Measurements from ENCODE around the gene XYLT1.

XYLT1 gene

GRCh38 chr16:17325476-17326143, 145.2 kb downstream of the XYLT1 start:
- CTCF ChIA-PET = interaction anchor here (0.6 kb wide), 1 partner anchor 590 kb away, joined by 3 read pairs; no protein-coding TSS in a partner anchor
- POLR2A ChIA-PET = no interaction called here
- Histone ChIP-seq H3K36me3 (ENCODE audit: control insufficient read depth in 2 of 2, insufficient read depth in 1 of 2, low read length in 2 of 2) (no peaks in the 10 kb centered on the region), H3K4me1 (ENCODE audit: control insufficient read depth, insufficient read depth, low read length) (0 out of 2 replicates have a peak, but pooled peaks cover 3% of the 10 kb centered on the region), H3K9me3 (ENCODE audit: control insufficient read depth, insufficient read depth, low read depth, low read length) (no peaks in the 10 kb centered on the region), H3K27ac (ENCODE audit: extremely low read depth, low read depth, low read length) (no peak overlapping the region), H3K4me3 (ENCODE audit: low read depth, low read length) (no peak overlapping the region)
- TF ChIP-seq IKZF3 (tag by site-specific recombination; IDR thresholded peaks at IDR 0.05) (no peak), GFI1B (tag by site-specific recombination; IDR thresholded peaks at IDR 0.05) (no peak), ZNF16 (tag by site-specific recombination; IDR thresholded peaks at IDR 0.05; ENCODE audit: low read depth) (no peak), ZSCAN16 (tag by site-specific recombination; IDR thresholded peaks at IDR 0.05) (no peak), TRIM28 (IDR thresholded peaks at IDR 0.05; ENCODE audit: borderline replicate concordance, low read length) (no peak), ZNF146 (tag by site-specific recombination; IDR thresholded peaks at IDR 0.05) (no peak), ZNF76 (tag by site-specific recombination; IDR thresholded peaks at IDR 0.05; ENCODE audit: borderline replicate concordance, low read depth) (no peak), ZBTB20 (tag by site-specific recombination; IDR thresholded peaks at IDR 0.05) (no peak), KLF8 (tag by site-specific recombination; IDR thresholded peaks at IDR 0.05) (no peak), WT1 (tag by site-specific recombination; IDR thresholded peaks at IDR 0.05) (no peak)
- TF ChIP-seq, protein P1, sequence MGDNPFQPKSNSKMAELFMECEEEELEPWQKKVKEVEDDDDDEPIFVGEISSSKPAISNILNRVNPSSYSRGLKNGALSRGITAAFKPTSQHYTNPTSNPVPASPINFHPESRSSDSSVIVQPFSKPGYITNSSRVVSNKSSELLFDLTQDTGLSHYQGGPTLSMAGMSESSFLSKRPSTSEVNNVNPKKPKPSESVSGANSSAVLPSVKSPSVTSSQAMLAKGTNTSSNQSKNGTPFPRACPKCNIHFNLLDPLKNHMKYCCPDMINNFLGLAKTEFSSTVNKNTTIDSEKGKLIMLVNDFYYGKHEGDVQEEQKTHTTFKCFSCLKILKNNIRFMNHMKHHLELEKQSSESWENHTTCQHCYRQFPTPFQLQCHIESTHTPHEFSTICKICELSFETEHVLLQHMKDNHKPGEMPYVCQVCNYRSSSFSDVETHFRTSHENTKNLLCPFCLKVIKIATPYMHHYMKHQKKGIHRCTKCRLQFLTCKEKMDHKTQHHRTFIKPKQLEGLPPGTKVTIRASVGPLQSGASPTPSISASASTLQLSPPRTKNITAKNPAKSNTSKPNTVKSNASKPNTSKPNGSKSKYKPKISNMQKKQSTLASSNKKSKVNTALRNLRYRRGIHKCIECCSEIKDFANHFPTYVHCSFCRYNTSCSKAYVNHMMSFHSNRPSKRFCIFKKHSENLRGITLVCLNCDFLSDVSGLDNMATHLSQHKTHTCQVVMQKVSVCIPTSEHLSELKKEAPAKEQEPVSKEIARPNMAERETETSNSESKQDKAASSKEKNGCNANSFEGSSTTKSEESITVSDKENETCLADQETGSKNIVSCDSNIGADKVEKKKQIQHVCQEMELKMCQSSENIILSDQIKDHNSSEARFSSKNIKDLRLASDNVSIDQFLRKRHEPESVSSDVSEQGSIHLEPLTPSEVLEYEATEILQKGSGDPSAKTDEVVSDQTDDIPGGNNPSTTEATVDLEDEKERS (tag by site-specific recombination; IDR thresholded peaks at IDR 0.05) = no peak
- TF ChIP-seq, protein P2, sequence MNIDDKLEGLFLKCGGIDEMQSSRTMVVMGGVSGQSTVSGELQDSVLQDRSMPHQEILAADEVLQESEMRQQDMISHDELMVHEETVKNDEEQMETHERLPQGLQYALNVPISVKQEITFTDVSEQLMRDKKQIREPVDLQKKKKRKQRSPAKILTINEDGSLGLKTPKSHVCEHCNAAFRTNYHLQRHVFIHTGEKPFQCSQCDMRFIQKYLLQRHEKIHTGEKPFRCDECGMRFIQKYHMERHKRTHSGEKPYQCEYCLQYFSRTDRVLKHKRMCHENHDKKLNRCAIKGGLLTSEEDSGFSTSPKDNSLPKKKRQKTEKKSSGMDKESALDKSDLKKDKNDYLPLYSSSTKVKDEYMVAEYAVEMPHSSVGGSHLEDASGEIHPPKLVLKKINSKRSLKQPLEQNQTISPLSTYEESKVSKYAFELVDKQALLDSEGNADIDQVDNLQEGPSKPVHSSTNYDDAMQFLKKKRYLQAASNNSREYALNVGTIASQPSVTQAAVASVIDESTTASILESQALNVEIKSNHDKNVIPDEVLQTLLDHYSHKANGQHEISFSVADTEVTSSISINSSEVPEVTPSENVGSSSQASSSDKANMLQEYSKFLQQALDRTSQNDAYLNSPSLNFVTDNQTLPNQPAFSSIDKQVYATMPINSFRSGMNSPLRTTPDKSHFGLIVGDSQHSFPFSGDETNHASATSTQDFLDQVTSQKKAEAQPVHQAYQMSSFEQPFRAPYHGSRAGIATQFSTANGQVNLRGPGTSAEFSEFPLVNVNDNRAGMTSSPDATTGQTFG (tag by site-specific recombination; IDR thresholded peaks at IDR 0.05; ENCODE audit: borderline replicate concordance) = no peak

DNA sequence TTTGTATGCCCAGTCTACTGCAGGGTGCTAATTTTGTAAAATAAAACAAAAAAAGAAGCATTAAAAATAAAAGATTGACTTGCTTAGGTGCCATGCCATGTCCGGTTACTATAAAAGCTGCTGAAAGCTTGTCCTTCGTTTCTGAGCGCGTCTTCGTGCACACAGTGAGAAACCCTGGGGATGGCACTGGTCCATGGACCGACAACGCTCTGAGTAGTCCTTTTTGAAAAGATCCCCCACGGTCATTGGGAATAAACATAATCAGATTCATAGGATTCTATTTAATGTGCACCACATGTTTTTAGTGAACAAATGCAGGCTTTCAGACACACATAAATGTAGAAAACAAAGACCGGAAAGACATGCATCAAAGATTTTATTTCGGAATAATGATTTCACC, 146.3 kb downstream of the XYLT1 start:
- TF ChIP-seq MYNN (tag by site-specific recombination; IDR thresholded peaks at IDR 0.05; ENCODE audit: borderline replicate concordance) = no peak
- no peak for TF ChIP-seq BCL11A (tag by site-specific recombination; IDR thresholded peaks at IDR 0.05; ENCODE audit: low read depth)
- Histone ChIP-seq H3K9me3 (ENCODE audit: control insufficient read depth, insufficient read depth, low read depth, low read length) (no peaks in the 10 kb centered on the region), H3K4me3 (ENCODE audit: low read depth, low read length) (no peak overlapping the region), H3K36me3 (ENCODE audit: control insufficient read depth in 2 of 2, insufficient read depth in 1 of 2, low read length in 2 of 2) (no peaks in the 10 kb centered on the region), H3K27ac (ENCODE audit: extremely low read depth, low read depth, low read length) (no peak overlapping the region), H3K4me1 (ENCODE audit: control insufficient read depth, insufficient read depth, low read length) (0 out of 2 replicates have a peak, but pooled peaks cover 3% of the 10 kb centered on the region)
- ChIA-PET CTCF (no interaction called here), POLR2A (no interaction called here)

DNA sequence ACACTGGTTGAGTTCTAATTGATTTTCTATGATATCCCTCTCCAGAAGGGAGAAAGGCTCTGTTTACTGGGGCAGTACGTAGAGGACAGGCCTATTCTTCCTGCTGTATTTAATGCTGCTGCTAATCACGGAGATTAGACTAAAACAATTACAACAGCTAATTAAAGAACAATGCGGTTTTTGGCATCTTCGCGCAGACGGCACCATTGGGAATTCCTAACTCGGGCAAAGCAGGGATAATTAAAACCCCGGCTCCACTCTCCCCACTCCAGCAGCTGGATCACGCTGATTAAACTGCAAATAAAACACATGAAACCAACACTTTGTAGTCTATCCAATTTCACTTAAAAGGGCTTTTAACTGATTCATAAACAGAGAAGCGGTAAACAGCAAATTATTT, 147.6 kb downstream of the XYLT1 start:
- no peak for TF ChIP-seq ZBTB20 (tag by site-specific recombination; IDR thresholded peaks at IDR 0.05)
- no peak for TF ChIP-seq ZNF513 (tag by site-specific recombination; IDR thresholded peaks at IDR 0.05)
- no peak for TF ChIP-seq YY1 (tag by site-specific recombination; IDR thresholded peaks at IDR 0.05)
- TF ChIP-seq MZF1 (tag by site-specific recombination; IDR thresholded peaks at IDR 0.05; ENCODE audit: borderline replicate concordance) = no peak
- no peak for TF ChIP-seq ZNF776 (tag by site-specific recombination; IDR thresholded peaks at IDR 0.05; ENCODE audit: borderline replicate concordance)
- TF ChIP-seq KLF7 (tag by site-specific recombination; IDR thresholded peaks at IDR 0.05; ENCODE audit: borderline replicate concordance) = no peak
- H3K36me3 ChIP-seq (ENCODE audit: control insufficient read depth in 2 of 2, insufficient read depth in 1 of 2, low read length in 2 of 2) = no peaks in the 10 kb centered on the region
- H3K4me1 ChIP-seq (ENCODE audit: control insufficient read depth, insufficient read depth, low read length) = no peaks in the 10 kb centered on the region
- no peak overlapping the region for H3K27ac ChIP-seq (ENCODE audit: extremely low read depth, low read depth, low read length)
- no peaks in the 10 kb centered on the region for H3K9me3 ChIP-seq (ENCODE audit: control insufficient read depth, insufficient read depth, low read depth, low read length)
- POLR2A ChIA-PET = no interaction called here
- CTCF ChIA-PET = no interaction called here
- no peak overlapping the region for H3K4me3 ChIP-seq (ENCODE audit: low read depth, low read length)

Measured in HEK293 (cell line).